ENCODE data around the gene PLEKHA7.

- TF ChIP-seq CTCF (conservative IDR thresholded peaks at IDR 0.05; ENCODE audit: low read depth, low read length) (no peak), EZH2phosphoT487 (IDR thresholded peaks at IDR 0.05; ENCODE audit: borderline replicate concordance, low read length) (no peak)
These were observed 5.0 kb upstream of the PLEKHA7 start for GRCh38 chr11:17019232-17019631.

Data from PC-3 (cell line).